ENCODE data around the gene CLCA1.

- no peak for TF ChIP-seq CTCF (IDR thresholded peaks at IDR 0.05)
- TF ChIP-seq EP300 (IDR thresholded peaks at IDR 0.05), result no peak
Measured at GRCh38 chr1:86461482-86461881, 7.2 kb upstream of the CLCA1 start.

Data from ovary (tissue), 3 donors.